H1 (cell line): ENCODE results near the gene IL1RL1. TPM values are rescaled to one million over a fixed set of nuclear protein-coding genes. Genes with fewer than 3 reads are reported as not detected.

Source experiments
- CTCF ChIA-PET: fragments of 300-600 bp; sonication (Branson Sonifier 250); formaldehyde crosslinking; loops from one replicate; lab custom pipeline; 2021; ENCODE audit not compliant: partially characterized antibody; lab: Charles Lee
- POLR2A ChIA-PET: fragments of 300-600 bp; sonication (Branson Sonifier 250); formaldehyde crosslinking; loops from one replicate; lab custom pipeline; 2021; ENCODE audit warnings: inconsistent platforms; ENCODE audit not compliant: partially characterized antibody; lab: Charles Lee
- DNase-seq, 2 experiments: peaks; one replicate each; pipeline versions ENCODE4 v3.0.0 to v3.0.0-alpha.2; 2010 to 2022; ENCODE audit warnings: low spot score in 2 of 2, low read depth in 1 of 2, mixed read lengths in 1 of 2
- FAIRE-seq: peaks from 2 replicates; lab custom pipeline; 2011; peaks lifted over from hg19 to GRCh38; lab: Jason Lieb, UNC
- H2AFZ ChIP-seq: 2 replicates; pipeline ENCODE4 v1.8.1; 2012; ENCODE audit warnings: low read length, inconsistent platforms
- H2AK5ac ChIP-seq: 2 replicates; pipeline ENCODE4 v1.6.1; 2013; ENCODE audit warnings: low read depth, low read length
- H2BK120ac ChIP-seq: replicated peaks from 2 replicates; pipeline ENCODE3; 2013; ENCODE audit warnings: low read depth, low read length, inconsistent platforms
- H2BK12ac ChIP-seq: 2 replicates; pipeline ENCODE4 v1.6.1; 2013; ENCODE audit warnings: low read depth, low read length
- H2BK15ac ChIP-seq: 2 replicates; pipeline ENCODE4 v1.6.1; 2013; ENCODE audit warnings: low read length
- H2BK20ac ChIP-seq: 2 replicates; pipeline ENCODE4 v1.6.1; 2013; ENCODE audit warnings: low read length
- H2BK5ac ChIP-seq: 2 replicates; pipeline ENCODE4 v1.6.1; 2013; ENCODE audit warnings: low read depth, low read length
- H3K14ac ChIP-seq: 2 replicates; pipeline ENCODE4 v1.6.1; 2013; ENCODE audit warnings: inconsistent platforms; ENCODE audit not compliant: insufficient read length
- H3K18ac ChIP-seq: 2 replicates; pipeline ENCODE4 v1.6.1; 2013; ENCODE audit warnings: low read length; ENCODE audit errors: extremely low read depth
- H3K23ac ChIP-seq: 2 replicates; pipeline ENCODE4 v1.6.1; 2013; ENCODE audit warnings: inconsistent platforms; ENCODE audit not compliant: insufficient read length
- H3K23me2 ChIP-seq: 2 replicates; pipeline ENCODE4 v1.6.1; 2013; ENCODE audit warnings: low read depth, low read length
- H3K27ac ChIP-seq: 2 replicates; pipeline ENCODE4 v1.6.1; 2011; ENCODE audit warnings: low read depth, low read length, inconsistent platforms
- H3K27me3 ChIP-seq, 4 experiments: replicated peaks in 1 of 4; 1 replicate in 1 of 4; 2 replicates in 3 of 4; pipeline versions ENCODE4 v1.6.1 to v1.8.1; 2011 to 2013; ENCODE audit warnings: low read length in 3 of 4, mild to moderate bottlenecking in 3 of 4, inconsistent platforms in 2 of 4, mixed read lengths in 2 of 4, moderate library complexity in 1 of 4; ENCODE audit not compliant: control insufficient read depth in 3 of 4, insufficient read depth in 3 of 4; ENCODE audit errors: extremely low read depth in 1 of 4
- H3K36me3 ChIP-seq, 4 experiments: 2 replicates each; pipeline versions ENCODE4 v1.6.1 to v1.8.1; 2011 to 2013; ENCODE audit warnings: mild to moderate bottlenecking in 4 of 4, low read length in 3 of 4, moderate library complexity in 2 of 4, control low read depth in 1 of 4, inconsistent platforms in 1 of 4; ENCODE audit not compliant: insufficient read depth in 4 of 4, control insufficient read depth in 2 of 4
- H3K4ac ChIP-seq: replicated peaks from 2 replicates; pipeline ENCODE3; 2013; ENCODE audit warnings: low read length, low read depth, mixed read lengths, inconsistent platforms; ENCODE audit not compliant: insufficient read length
- H3K4me1 ChIP-seq, 4 experiments: replicated peaks in 1 of 4; 1 replicate in 1 of 4; 2 replicates in 3 of 4; pipeline versions ENCODE4 v1.6.1 to v1.8.1; 2011 to 2013; ENCODE audit warnings: low read length in 3 of 4, inconsistent platforms in 2 of 4, mixed read lengths in 1 of 4; ENCODE audit not compliant: insufficient read depth in 4 of 4, control insufficient read depth in 3 of 4
- H3K4me2 ChIP-seq, 2 experiments: 2 replicates each; pipeline versions ENCODE4 v1.6.1 to v1.8.1; 2011 to 2013; ENCODE audit warnings: low read depth in 2 of 2, low read length in 2 of 2, control low read depth in 1 of 2, inconsistent platforms in 1 of 2, mild to moderate bottlenecking in 1 of 2; ENCODE audit not compliant: insufficient read depth in 1 of 2
- H3K4me3 ChIP-seq, 4 experiments: fragments of 200-600, 300-600 bp in 1 of 4; sonication (generic), shearing (Covaris generic), sonication (Bioruptor Twin) in 1 of 4; 2 replicates each; pipeline versions ENCODE4 v1.5.1 to v1.8.1; 2011 to 2016; ENCODE audit warnings: low read length in 4 of 4, low read depth in 3 of 4, control low read depth in 2 of 4, inconsistent platforms in 2 of 4, mild to moderate bottlenecking in 2 of 4, mixed read lengths in 1 of 4, moderate library complexity in 1 of 4; ENCODE audit not compliant: insufficient read depth in 2 of 4; ENCODE audit errors: extremely low read depth in 1 of 4
- H3K56ac ChIP-seq: replicated peaks from 2 replicates; pipeline ENCODE3; 2013; ENCODE audit warnings: low read depth, mild to moderate bottlenecking, mixed read lengths, low read length, inconsistent platforms; ENCODE audit not compliant: insufficient read length
- H3K79me1 ChIP-seq: 2 replicates; pipeline ENCODE4 v1.6.1; 2013; ENCODE audit warnings: low read depth, low read length, control low read depth
- H3K79me2 ChIP-seq, 2 experiments: 2 replicates each; pipeline versions ENCODE4 v1.6.1 to v1.8.1; 2012 to 2013; ENCODE audit warnings: low read length in 2 of 2, mild to moderate bottlenecking in 2 of 2, inconsistent platforms in 1 of 2; ENCODE audit not compliant: insufficient read depth in 2 of 2, control insufficient read depth in 1 of 2
- H3K9ac ChIP-seq, 4 experiments: replicated peaks in 1 of 4; 1 replicate in 1 of 4; 2 replicates in 3 of 4; pipeline versions ENCODE4 v1.6.1 to v1.8.1; 2011 to 2013; ENCODE audit warnings: low read depth in 3 of 4, low read length in 3 of 4, control low read depth in 2 of 4, mild to moderate bottlenecking in 2 of 4, moderate library complexity in 2 of 4, inconsistent platforms in 1 of 4; ENCODE audit errors: extremely low read depth in 1 of 4
- H3K9me3 ChIP-seq, 2 experiments: 2 replicates each; pipeline versions ENCODE4 v1.6.1 to v1.8.1; 2012 to 2013; ENCODE audit warnings: mild to moderate bottlenecking in 2 of 2, moderate library complexity in 2 of 2, control low read depth in 1 of 2, inconsistent platforms in 1 of 2, low read depth in 1 of 2, low read length in 1 of 2, mixed read lengths in 1 of 2; ENCODE audit not compliant: insufficient read depth in 2 of 2
- H4K20me1 ChIP-seq, 2 experiments: replicated peaks in 1 of 2; 2 replicates each; pipeline versions ENCODE3 to v1.8.1; 2011 to 2013; ENCODE audit warnings: inconsistent platforms in 2 of 2, low read length in 2 of 2, mild to moderate bottlenecking in 1 of 2; ENCODE audit not compliant: insufficient read depth in 2 of 2, control insufficient read depth in 1 of 2
- H4K5ac ChIP-seq: 2 replicates; pipeline ENCODE4 v1.6.1; 2013; ENCODE audit warnings: low read length, low read depth, mixed read lengths, inconsistent platforms; ENCODE audit not compliant: insufficient read length
- H4K8ac ChIP-seq: 2 replicates; pipeline ENCODE4 v1.8.0; 2013; ENCODE audit warnings: mild to moderate bottlenecking, moderate library complexity, low read length, inconsistent platforms; ENCODE audit not compliant: insufficient read depth; ENCODE audit errors: extremely low read depth
- H4K91ac ChIP-seq: replicated peaks from 2 replicates; pipeline ENCODE3; 2013; ENCODE audit warnings: low read length, mixed read lengths, inconsistent platforms; ENCODE audit not compliant: insufficient read length
- CBX8 ChIP-seq: fragments of 300-800, 300-1000 bp; sonication (generic); IDR thresholded peaks from 2 replicates; pipeline ENCODE4 v1.7.1; 2016; ENCODE audit warnings: low read depth, low read length, borderline replicate concordance
- GABPA ChIP-seq: IDR thresholded peaks from 2 replicates; pipeline ENCODE4 v1.6.1; 2011; ENCODE audit warnings: mild to moderate bottlenecking, low read length, moderate library complexity, borderline replicate concordance; ENCODE audit not compliant: insufficient read depth
- JUND ChIP-seq: IDR thresholded peaks from 2 replicates; pipeline ENCODE4 v1.6.1; 2011; ENCODE audit warnings: mild to moderate bottlenecking, improper control_type of control experiment, low read length
- SIN3A ChIP-seq, 2 experiments: IDR thresholded peaks in 1 of 2; conservative IDR thresholded peaks in 1 of 2; 2 replicates each; pipeline ENCODE4 v1.6.1; 2011 to 2012; ENCODE audit warnings: low read length in 2 of 2, improper control_type of control experiment in 1 of 2, low read depth in 1 of 2, mild to moderate bottlenecking in 1 of 2
- TBP ChIP-seq: IDR thresholded peaks from 2 replicates; pipeline ENCODE4 v1.6.1; 2011; ENCODE audit warnings: low read depth, low read length, improper control_type of control experiment
- WGBS, 2 experiments: shearing (Covaris generic) in 1 of 2; methylation state at CpG; one replicate each; pipeline versions ENCODE4 v1.1.6 to v1.1.7; 2013 to 2015; ENCODE audit warnings: low lambda C conversion rate in 2 of 2, mixed read lengths in 2 of 2, inconsistent platforms in 1 of 2, low coverage in 1 of 2, missing lambda C conversion rate in 1 of 2; ENCODE audit not compliant: insufficient replicate concordance in 2 of 2, insufficient coverage in 1 of 2, insufficient read length in 1 of 2; ENCODE audit errors: extremely low coverage in 1 of 2, missing lambda C conversion rate in 1 of 2; 5-methylcytosine and 5-hydroxymethylcytosine counted together
- polyA plus RNA-seq, 7 experiments: library from polyadenylated mRNA; depleted of rRNA in 3 of 7; stranded (reverse) in 5 of 7; unstranded in 2 of 7; fragments of >200 nt in 5 of 7; fragments of 200-250 nt in 2 of 7; gene quantifications; 1 replicate in 5 of 7; 2 replicates in 1 of 7; 4 replicates in 1 of 7; pipeline versions ENCODE4 v1.2.1 to v1.2.3, GENCODE V29; 2011 to 2013; ENCODE audit warnings: missing spikeins in 2 of 7, mixed read lengths in 2 of 7
- total RNA-seq: library from RNA; stranded (reverse); fragmentation: NEBNext Ultra II Directional; extraction: Animal tissue kit (Norgen Biotek cat#: 25700); gene quantifications from 2 replicates; pipeline ENCODE4 v1.2.1, GENCODE V29; 2021

The IL1RL1 gene
- total and polyA plus RNA-seq, 2 of the 8 experiments (the other 6 are each of a cell fraction or from before 2014, with no cell fraction given), result not detected

DNA sequence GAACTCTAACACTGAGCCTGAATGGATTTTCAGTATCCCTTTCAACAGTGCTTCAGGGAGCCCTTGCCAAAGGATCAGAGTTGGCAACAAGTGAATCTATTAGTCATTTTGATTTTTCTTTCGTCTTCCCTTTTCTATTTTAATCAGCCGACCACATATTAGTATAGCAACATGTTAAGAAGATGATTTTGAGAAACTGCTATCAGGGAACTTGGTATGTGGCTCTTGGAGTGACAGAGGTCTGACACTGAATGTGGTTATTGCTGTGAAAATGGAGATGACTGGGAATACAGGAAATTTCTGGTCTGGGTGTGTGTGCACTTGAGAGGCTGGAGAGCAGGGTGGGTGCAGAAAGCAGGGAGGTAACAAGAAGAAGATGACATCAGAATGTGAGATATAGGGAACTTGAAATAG lies 28.7 kb upstream of the IL1RL1 start:
- H2AK5ac ChIP-seq, result no peak overlapping the region
- no peaks in the 10 kb centered on the region for H3K4me1 ChIP-seq
- no peaks in the 10 kb centered on the region for H3K79me1 ChIP-seq
- H2BK120ac ChIP-seq, result no peak overlapping the region
- DNase-seq (no peak), FAIRE-seq (no peak)
- no peak overlapping the region for H3K56ac ChIP-seq
- no peak overlapping the region for H4K91ac ChIP-seq
- H2AFZ ChIP-seq, result no peak overlapping the region
- H3K36me3 ChIP-seq, result no peaks in the 10 kb centered on the region
- H3K4me2 ChIP-seq, result no peak overlapping the region
- no peak overlapping the region for H3K18ac ChIP-seq
- H3K14ac ChIP-seq, result no peak overlapping the region
- H3K27me3 ChIP-seq, result peaks cover 0 to 1% (median 0%) of the 10 kb centered on the region in 4 experiments; a peak in 1 of 7 replicates
- TF ChIP-seq TBP, result no peak
- TF ChIP-seq JUND, result no peak
- TF ChIP-seq SIN3A (conservative IDR thresholded peaks at IDR 0.05 in 1 of 2, IDR thresholded peaks at IDR 0.05 in 1 of 2; ENCODE audit: low read depth in 1 of 2, low read length in 2 of 2), result no peak
- no peak for TF ChIP-seq CBX8
- TF ChIP-seq GABPA, result no peak
- no peak overlapping the region for H4K5ac ChIP-seq
- H4K20me1 ChIP-seq, result no peaks in the 10 kb centered on the region
- no peak overlapping the region for H2BK5ac ChIP-seq
- H3K9ac ChIP-seq, result no peak overlapping the region
- H2BK12ac ChIP-seq, result no peak overlapping the region
- no peaks in the 10 kb centered on the region for H3K79me2 ChIP-seq
- no peak overlapping the region for H2BK15ac ChIP-seq
- 84% methylated on average over 2 of the region's 2 CpGs; no CpG with 5 or more reads in 1 of the 2 experiments for WGBS, 2 experiments
- no peak overlapping the region for H4K8ac ChIP-seq
- H3K23ac ChIP-seq, result no peak overlapping the region
- H3K4ac ChIP-seq, result no peak overlapping the region
- H3K4me3 ChIP-seq, result no peak overlapping the region
- POLR2A ChIA-PET, result no interaction called here
- H3K27ac ChIP-seq, result no peak overlapping the region
- no peaks in the 10 kb centered on the region for H3K9me3 ChIP-seq
- no peak overlapping the region for H2BK20ac ChIP-seq
- no peaks in the 10 kb centered on the region for H3K23me2 ChIP-seq
- CTCF ChIA-PET, result no interaction called here
